Retinal pigment epithelial cell (primary cell): ENCODE measurements around the gene RILPL2.

Source experiments
- DNase-seq: peaks from one replicate; pipeline ENCODE4 v3.0.0-alpha.2; 2010; ENCODE audit warnings: low read depth
- H3K4me3 ChIP-seq: 2 replicates; pipeline ENCODE4 v1.5.1; 2011; ENCODE audit warnings: mild to moderate bottlenecking, low read length, control low read depth, moderate library complexity
- TF ChIP-seq, protein P1 (sequence below): conservative IDR thresholded peaks from 2 replicates; pipeline ENCODE4 v1.5.1; 2011; ENCODE audit warnings: low read depth, low read length, control low read depth, inconsistent platforms

The RILPL2 gene

DNA sequence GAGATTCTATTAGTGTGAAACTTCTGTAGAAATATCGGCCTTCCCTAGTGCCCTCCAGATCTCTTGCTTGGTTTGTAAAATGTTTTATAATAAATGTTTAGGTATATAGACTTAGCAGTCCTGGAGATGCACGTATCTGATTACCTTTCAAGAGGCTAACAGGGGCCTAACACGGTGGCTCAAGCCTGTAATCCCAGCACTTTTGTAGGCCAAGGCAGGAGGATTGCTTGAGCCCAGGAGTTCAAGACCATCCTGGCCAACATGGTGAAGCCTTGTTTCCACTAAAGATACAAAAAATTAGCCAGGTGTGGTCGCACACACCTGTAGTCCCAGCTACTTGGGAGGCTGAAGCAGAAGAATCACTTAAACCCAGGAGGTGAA, 9.8 kb upstream of the RILPL2 start:
- DNase-seq = no peak
- H3K4me3 ChIP-seq = no peak overlapping the region
- TF ChIP-seq, protein P1, sequence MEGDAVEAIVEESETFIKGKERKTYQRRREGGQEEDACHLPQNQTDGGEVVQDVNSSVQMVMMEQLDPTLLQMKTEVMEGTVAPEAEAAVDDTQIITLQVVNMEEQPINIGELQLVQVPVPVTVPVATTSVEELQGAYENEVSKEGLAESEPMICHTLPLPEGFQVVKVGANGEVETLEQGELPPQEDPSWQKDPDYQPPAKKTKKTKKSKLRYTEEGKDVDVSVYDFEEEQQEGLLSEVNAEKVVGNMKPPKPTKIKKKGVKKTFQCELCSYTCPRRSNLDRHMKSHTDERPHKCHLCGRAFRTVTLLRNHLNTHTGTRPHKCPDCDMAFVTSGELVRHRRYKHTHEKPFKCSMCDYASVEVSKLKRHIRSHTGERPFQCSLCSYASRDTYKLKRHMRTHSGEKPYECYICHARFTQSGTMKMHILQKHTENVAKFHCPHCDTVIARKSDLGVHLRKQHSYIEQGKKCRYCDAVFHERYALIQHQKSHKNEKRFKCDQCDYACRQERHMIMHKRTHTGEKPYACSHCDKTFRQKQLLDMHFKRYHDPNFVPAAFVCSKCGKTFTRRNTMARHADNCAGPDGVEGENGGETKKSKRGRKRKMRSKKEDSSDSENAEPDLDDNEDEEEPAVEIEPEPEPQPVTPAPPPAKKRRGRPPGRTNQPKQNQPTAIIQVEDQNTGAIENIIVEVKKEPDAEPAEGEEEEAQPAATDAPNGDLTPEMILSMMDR = no peak

DNA sequence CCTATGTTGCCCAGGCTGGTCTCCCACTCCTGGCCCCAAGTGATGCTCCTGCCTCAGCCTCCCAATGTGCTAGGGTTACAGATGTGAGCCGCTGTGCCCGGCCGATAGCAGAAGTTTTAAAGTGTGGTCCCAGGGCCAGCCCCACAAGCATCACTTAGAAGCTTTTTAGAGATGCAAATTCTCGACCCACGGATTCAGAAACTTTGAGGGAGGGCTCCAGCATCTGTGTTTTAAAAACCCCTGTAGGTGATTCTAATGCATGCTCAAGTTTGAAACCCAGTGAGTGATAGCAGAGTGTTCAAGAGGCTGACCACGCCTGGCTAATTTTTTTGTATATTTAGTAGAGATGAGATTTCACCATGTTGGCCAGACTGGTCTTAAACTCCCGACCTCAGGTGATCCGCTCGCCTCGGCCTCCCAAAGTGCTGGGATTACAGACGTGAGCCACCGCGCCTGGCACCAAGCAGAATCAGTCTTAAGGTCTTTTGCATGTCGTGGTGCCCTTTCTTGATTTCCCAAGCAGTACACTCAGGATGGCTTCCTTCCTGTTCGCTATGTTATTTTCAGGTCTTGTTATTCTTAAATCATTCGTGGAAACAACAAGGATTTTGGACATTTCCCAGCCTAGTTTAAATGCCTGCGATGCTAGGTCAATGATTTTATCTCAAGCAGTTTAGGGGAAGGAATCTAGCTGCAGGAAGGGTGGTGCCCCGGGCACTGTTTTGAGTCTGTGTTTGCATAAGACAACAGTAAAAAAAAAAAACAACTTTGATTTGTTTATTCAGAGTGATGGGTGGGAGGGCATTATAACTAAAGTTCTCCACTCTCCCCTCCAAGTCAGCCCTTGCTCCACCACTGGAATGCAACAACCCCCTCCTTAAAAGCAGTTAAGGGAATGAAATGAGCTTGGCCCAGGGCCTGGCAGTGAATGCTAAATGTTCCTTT, 9.2 kb upstream of the RILPL2 start:
- peak; percentile 58 for DNase-seq
- H3K4me3 ChIP-seq = no peak overlapping the region
- TF ChIP-seq, protein P1 = no peak

DNA sequence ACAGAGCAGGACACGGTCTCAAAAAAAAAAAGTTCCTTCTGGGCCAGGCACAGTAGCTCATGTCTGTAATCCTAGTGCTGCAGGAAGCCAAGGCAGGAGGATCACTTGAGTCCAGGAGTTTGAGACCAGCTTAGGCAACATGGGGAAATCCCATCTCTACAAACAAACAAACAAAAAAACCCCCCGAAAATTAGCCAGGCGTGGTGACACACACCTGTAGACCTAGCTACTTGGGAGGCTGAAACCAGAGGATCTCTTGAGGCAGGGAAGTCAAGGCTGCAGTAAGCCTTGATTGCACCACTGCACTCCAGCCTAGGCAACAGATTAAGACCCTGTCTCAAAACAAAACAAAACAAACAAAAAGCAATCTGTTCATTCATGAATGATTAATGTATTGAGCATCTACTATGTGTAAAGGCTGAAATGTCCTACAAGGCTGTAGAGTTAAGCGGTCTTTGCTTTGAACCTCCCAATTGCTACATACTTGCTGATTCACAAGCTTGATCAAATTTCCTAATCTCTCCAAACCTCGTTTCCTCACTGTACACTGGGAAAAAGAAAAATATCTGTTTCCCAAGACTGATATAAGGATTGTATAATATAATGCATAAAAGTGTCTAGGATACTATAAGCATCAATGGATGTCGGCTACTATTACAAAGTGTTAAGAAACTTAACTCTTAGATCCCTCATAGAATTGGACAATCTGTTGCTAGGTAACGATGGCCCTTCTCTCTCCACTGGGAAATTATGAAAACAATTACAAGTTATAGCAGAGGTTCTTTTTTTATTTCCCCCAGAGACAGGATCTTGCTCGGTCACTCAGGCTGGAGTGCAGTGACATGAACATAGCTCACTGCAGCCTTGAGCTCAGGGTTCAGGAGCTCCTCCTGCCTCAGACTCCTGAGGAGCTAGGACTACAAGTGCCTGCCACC, 7.9 kb upstream of the RILPL2 start:
- TF ChIP-seq, protein P1 = no peak
- no peak for DNase-seq
- H3K4me3 ChIP-seq = no peak overlapping the region

DNA sequence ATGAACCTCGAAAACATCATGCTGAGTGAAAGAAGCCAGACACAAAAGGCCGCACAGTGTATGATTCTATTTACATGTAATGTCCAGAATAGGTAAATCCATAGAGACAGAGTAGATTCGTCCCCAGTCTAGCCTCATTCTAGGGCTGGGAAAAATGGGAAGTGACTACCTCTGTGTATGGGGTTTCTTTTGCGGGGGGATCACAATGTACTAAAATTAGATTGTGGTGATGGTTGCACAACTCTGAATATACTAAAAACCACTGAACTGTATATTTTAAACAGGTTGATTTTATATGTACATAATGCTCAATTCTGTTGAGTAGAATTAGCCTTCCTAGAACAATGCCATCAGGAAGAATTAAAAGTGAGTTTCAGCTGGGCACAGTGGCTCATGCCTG, 6.3 kb upstream of the RILPL2 start:
- H3K4me3 ChIP-seq = no peak overlapping the region
- DNase-seq = no peak
- TF ChIP-seq, protein P1 = no peak

DNA sequence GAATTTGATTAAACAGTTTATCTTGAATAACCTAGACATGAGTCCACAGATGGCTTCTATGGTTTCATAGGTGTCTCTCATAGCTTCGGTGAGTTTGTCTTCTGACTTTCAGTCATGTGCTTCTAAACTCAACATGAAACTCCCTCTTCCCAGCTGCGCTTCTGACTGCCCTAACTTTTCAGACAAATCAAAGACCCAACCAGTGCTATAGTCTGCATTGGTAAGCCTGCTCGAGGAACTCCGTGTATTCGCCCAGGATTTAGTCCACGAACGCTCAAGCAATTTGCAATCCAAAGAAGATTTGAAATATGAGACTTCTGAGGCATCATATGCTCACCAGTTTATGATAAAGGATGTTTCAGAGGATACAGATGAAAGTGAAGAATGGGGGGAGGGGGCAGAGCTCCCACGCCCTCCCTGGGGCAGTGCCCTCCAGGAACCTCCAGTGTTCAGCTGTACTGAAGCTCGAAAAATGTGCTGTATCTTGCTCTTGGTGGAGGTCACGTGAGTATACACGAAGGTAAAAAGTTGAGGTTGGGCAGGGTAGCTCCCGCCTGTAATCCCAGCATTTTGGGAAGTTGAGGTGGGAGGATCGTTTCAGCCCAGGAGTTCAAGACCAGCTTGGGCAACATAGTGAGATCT, 5.2 kb upstream of the RILPL2 start:
- H3K4me3 ChIP-seq = no peak overlapping the region
- DNase-seq = no peak
- TF ChIP-seq, protein P1 = no peak

DNA sequence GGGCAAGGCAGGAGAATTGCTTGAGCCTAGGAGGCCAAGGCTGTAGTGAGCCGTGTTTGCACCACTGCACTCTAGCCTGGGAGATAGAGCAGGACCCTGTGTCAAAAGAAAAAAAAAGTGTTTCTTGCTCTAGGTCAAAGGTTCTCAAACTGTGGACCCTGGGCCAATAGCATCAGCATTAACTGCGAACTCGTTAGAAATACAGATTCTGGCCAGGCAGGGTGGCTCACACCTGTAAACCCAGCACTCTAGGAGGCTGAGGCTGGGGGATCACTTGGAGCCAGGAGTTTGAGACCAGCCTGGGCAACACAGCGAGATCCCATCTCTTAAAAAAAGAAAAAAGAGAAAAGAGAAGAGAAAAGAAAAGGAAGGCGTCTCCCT, 858 bp downstream of the RILPL2 start:
- H3K4me3 ChIP-seq = peak overlapping the region; percentile 85
- DNase-seq = no peak
- TF ChIP-seq, protein P1 = no peak
